Cardiac muscle cell (in vitro differentiated cells and primary cell): Measurements from ENCODE around the gene GLE1. TPM values are rescaled to one million over a fixed set of nuclear protein-coding genes. Genes with fewer than 3 reads are reported as not detected.

Experiments used
- DNase-seq, 2 donors: peaks; one replicate each; pipeline versions ENCODE4 v3.0.0 to v3.0.0-alpha.2; 2010 to 2017; ENCODE audit warnings: low read depth in 1 of 2, low spot score in 1 of 2
- H3K27ac ChIP-seq: fragments of 200-600 bp; sonication (generic); 2 replicates; pipeline ENCODE4 v1.5.1; 2016
- H3K27me3 ChIP-seq: fragments of 200-600 bp; sonication (generic); 2 replicates; pipeline ENCODE4 v1.6.0; 2016; ENCODE audit warnings: control low read depth
- H3K36me3 ChIP-seq: fragments of 200-600 bp; sonication (generic); 2 replicates; pipeline ENCODE4 v1.5.1; 2016; ENCODE audit warnings: control low read depth
- H3K4me1 ChIP-seq: fragments of 200-600 bp; sonication (generic); 2 replicates; pipeline ENCODE4 v1.8.1; 2017; ENCODE audit warnings: low read depth, mild to moderate bottlenecking, mixed run types
- H3K4me3 ChIP-seq: fragments of 200-600 bp; sonication (generic); 2 replicates; pipeline ENCODE4 v1.5.1; 2016; ENCODE audit warnings: mild to moderate bottlenecking
- H3K9me3 ChIP-seq: fragments of 200-600 bp; sonication (generic); 2 replicates; pipeline ENCODE4 v1.5.1; 2017; ENCODE audit warnings: low read depth, mild to moderate bottlenecking, control low read depth
- polyA plus RNA-seq: library from polyadenylated mRNA; unstranded; fragments of >200 nt; fragmentation: Nextera tagmentation; extraction: Ambion mirVana; gene quantifications from 2 replicates; pipeline ENCODE4 v1.2.1, GENCODE V29; 2016
- total RNA-seq: library from RNA; depleted of rRNA; stranded (reverse); fragments of >200 nt; gene quantifications from 2 replicates; pipeline ENCODE4 v1.2.3, GENCODE V29; 2016
- TF ChIP-seq, protein P1 (sequence below): IDR thresholded peaks from 2 replicates; pipeline ENCODE4 v1.5.1; 2012; ENCODE audit warnings: low read depth, mild to moderate bottlenecking, low read length

Gene GLE1
- total and polyA plus RNA-seq, 2 experiments from 2014 or later = 16.3 to 22.4 TPM

DNA sequence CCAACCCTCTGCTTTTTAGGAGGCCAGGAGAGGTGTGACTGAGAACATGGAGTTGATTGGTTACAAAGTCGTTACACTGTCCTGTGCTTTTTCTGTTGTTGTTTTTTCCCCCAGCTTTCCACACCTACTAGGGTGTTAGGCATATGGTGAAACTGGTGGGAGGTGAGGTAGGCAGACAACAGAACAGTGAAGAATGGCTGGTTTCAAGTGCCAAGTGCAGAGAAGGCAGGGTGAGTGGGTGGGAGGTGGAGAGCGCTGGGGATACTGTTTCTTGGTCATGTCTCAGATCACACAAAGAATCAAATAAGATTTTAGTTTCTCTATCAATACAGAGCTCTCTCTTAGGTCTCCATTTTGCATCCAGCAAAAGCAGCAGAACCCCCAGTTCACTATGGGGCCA, 45.7 kb downstream of the GLE1 start:
- TF ChIP-seq, protein P1, sequence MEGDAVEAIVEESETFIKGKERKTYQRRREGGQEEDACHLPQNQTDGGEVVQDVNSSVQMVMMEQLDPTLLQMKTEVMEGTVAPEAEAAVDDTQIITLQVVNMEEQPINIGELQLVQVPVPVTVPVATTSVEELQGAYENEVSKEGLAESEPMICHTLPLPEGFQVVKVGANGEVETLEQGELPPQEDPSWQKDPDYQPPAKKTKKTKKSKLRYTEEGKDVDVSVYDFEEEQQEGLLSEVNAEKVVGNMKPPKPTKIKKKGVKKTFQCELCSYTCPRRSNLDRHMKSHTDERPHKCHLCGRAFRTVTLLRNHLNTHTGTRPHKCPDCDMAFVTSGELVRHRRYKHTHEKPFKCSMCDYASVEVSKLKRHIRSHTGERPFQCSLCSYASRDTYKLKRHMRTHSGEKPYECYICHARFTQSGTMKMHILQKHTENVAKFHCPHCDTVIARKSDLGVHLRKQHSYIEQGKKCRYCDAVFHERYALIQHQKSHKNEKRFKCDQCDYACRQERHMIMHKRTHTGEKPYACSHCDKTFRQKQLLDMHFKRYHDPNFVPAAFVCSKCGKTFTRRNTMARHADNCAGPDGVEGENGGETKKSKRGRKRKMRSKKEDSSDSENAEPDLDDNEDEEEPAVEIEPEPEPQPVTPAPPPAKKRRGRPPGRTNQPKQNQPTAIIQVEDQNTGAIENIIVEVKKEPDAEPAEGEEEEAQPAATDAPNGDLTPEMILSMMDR = no peak
- H3K4me3 ChIP-seq = no peak overlapping the region
- H3K9me3 ChIP-seq = no peaks in the 10 kb centered on the region
- no peaks in the 10 kb centered on the region for H3K27me3 ChIP-seq
- peak in 1 of 2 donors; percentile 22 for DNase-seq
- peak overlapping the region; percentile 70 for H3K27ac ChIP-seq
- peaks cover 41% of the 10 kb centered on the region for H3K4me1 ChIP-seq
- H3K36me3 ChIP-seq = no peaks in the 10 kb centered on the region

GRCh38 chr9:128550770-128551656, 46.5 kb downstream of the GLE1 start:
- Histone ChIP-seq H3K4me3 (peak overlapping the region; percentile 64), H3K36me3 (no peaks in the 10 kb centered on the region), H3K27ac (peak overlapping the region; percentile 70), H3K9me3 (no peaks in the 10 kb centered on the region), H3K4me1 (peaks cover 46% of the 10 kb centered on the region), H3K27me3 (no peaks in the 10 kb centered on the region)
- TF ChIP-seq, protein P1 = no peak
- peak in 1 of 2 donors; percentile 67 for DNase-seq

- Histone ChIP-seq H3K4me1 (peaks cover 46% of the 10 kb centered on the region), H3K9me3 (no peaks in the 10 kb centered on the region), H3K4me3 (peak overlapping the region; percentile 64), H3K27me3 (no peaks in the 10 kb centered on the region), H3K36me3 (no peaks in the 10 kb centered on the region), H3K27ac (no peak overlapping the region)
- TF ChIP-seq, protein P1 = no peak
- DNase-seq = no peak
These were observed 47.2 kb downstream of the GLE1 start for GRCh38 chr9:128551657-128552152.

- TF ChIP-seq, protein P1 = no peak
- peak within 1 kb of the TSS; percentile 94 for H3K27ac ChIP-seq
- peaks cover 46% of the 10 kb centered on the region for H3K4me1 ChIP-seq
- no peaks in the 10 kb centered on the region for H3K9me3 ChIP-seq
- peak within 1 kb of the TSS; percentile 64 for H3K4me3 ChIP-seq
- H3K27me3 ChIP-seq = no peaks in the 10 kb centered on the region
- H3K36me3 ChIP-seq = no peaks in the 10 kb centered on the region
- peak; percentile 90 to 93 for DNase-seq
These were observed 47.7 kb downstream of the GLE1 start, which contains the start of gene SPTAN1 for GRCh38 chr9:128552153-128552743. Gene SPTAN1, plus strand, starts transcription at chr9:128552587. Its CDS starts 14,154 bp downstream, at chr9:128566741.

GRCh38 chr9:128552744-128553440, 48.4 kb downstream of the GLE1 start:
- Histone ChIP-seq H3K36me3 (no peaks in the 10 kb centered on the region), H3K27me3 (no peaks in the 10 kb centered on the region), H3K27ac (peak overlapping the region; percentile 94), H3K4me3 (peak overlapping the region; percentile 64), H3K4me1 (peaks cover 46% of the 10 kb centered on the region), H3K9me3 (no peaks in the 10 kb centered on the region)
- peak; percentile 54 to 81 for DNase-seq
- TF ChIP-seq, protein P1 = no peak
